Measurements from ENCODE around the gene DLG2.

DNA sequence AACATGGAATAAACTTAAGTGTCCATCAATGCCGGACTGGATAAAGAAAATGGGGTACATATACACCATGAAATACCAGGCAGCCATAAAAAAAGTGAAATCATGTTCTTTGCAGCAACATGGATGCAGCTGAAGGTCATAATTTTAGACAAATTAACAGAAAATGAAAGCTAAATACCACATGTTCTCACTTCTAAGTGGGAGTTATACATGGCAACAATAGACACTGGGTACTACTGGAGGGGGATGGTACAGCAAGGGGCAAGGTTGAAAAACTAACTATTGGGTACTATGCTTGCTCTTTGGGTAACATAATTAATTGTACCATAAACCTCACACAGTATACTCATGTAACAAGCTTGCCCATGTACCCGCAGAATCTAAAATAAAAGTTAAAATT lies 851.6 kb downstream of the DLG2 start:
- TF ChIP-seq CTCF (IDR thresholded peaks at IDR 0.05 in 4 of 5, conservative IDR thresholded peaks at IDR 0.05 in 1 of 5), result no peak
- TF ChIP-seq POLR2A (IDR thresholded peaks at IDR 0.05), result no peak
